NCI-H1694 (cell line): ENCODE results near the gene ARFGAP2.

Experiments
- DNase-seq: peaks from one replicate; lab custom pipeline; 2025; lab: John Stamatoyannopoulos, UW

The ARFGAP2 gene

DNA sequence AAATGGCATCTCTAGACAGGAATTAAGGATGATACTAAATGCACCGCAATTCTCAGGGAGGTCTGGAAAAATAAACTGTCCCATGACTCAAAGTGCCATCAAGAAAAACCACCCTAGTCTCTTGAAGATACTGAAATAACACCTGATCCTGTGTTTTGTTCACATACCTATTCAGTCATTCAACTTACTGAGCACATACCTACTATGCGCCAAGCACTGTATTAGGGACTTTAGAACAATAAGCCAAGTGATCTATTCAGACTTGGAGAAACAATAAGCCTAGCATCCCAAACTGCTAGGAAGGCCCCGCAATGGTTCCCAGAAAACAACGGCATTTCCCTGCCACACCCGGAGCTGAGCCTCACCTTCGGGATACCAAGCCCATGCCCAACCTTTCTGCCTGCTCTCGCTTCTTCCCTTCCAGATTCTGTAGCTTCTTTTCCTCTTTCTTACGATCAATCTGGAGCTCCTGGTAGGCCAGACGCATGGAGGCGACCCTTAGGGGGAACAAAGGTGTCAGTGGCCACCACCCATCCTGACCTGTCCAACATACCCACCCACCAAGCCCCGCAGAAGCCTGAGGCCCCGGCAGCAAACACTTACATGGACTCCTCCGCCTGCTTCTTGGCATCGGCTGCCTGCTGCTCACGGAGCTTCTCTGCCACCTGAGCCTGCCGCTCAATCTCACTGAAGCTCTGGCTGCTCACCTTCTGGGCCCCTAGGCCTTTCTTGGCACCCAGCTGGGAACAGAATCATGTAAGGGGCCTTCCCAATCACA, 5.4 kb downstream of the ARFGAP2 start:
- DNase-seq: no peak

DNA sequence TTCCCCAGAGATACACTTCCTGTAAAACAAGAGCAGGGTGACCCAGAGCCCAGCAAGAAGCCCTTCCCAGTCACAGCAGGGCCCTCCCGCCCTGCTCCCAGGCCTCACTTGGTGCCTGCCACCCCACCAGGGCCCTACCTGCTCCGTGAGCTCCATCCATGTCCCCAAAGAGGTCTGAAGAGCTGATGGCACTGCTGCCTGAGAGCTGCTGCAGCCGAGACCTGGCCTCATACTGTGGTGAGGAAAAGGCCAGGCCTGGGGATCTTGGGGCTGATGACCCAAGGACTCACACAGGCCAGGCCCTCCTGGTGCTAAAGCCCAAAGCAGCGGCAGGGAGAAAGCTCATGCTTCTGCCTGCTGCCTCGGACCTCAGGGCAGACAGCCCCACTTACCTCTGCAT, 10.3 kb downstream of the ARFGAP2 start:
- no peak for DNase-seq

DNA sequence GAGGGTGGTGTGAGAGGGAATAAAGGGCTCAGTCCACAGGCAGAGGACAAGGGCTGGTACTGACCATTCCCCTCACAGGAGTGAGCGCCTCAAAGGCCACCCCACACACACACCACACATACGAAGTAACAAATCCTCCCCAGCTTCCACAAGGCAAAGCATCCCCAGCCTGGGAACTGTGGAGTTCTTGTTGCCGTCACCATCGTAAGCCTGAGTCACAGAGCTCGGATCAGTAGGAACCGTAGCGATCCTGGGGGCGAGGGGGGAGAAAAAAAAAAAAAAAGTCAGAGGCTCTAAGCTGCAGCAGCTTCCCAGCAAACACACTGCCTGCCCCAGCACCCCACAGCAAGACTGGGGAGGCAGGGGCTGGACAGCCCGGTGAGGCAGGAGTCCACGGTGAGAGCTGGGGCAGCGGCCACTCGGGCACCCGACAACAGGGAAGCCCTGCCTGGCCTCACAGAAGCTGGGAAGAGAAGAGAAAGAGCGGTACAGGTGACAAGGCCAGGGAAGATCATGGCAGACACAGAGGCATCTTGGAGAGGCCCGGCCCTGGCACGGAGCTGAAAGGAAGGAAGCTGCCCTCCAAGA, 11.3 kb downstream of the ARFGAP2 start:
- no peak for DNase-seq

DNA sequence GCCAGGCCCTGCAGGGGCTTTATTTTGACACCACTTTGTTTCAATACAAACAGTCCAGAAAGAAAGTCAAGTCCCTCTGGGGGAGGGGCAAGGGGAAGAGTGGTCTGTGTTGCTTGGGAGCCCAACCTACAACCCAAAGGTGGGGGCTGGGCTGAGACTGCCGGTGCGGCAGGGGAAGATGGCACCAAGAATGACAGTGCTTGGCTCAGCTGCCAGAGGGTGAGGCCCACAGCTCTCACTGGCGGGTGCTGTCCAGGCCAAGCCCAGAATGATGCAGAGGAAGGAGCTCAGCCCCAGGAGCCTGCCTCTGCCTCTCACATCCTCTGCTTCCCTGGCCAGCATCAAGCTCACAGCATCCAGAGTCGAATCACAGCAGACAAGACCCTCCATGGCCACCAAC, 12.4 kb downstream of the ARFGAP2 start:
- no peak for DNase-seq

DNA sequence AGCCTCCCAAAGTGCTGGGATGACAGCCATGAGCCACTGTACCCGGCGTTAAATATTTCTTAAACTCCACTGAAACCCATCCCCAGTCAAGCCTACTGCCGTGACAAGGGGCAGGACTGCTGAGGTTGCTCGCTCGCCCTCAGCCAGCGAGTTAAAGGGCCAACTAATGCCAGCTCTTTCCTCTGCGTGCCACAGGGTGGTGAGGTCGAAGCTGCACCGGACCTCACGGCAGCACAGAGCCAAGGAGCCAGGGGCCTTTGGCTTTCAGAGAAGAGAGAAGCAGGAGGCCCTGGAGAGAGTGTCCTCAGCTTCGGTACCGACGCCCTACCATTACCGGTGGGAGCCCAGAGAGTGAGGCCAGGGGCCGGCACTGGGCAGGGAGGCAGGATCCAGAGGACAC, 12.8 kb downstream of the ARFGAP2 start:
- DNase-seq: no peak

DNA sequence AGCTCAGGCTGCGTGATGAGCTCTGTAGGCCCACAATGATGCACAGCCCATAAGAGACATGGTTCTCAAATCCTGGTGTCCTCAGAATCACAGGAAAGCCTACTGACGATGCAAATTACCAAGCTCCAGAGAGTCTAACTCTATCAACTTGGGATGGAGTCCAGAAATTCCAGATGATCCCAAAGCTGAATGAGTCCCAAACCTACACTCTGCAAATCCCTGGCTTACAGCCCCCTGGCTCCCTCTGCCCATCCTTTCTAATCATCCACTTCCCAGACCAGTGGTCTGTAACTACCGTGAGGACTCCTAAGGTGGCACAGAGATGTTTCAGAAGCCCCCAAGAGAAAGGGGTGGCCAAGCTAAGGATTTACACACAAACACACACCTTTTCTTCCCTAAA, 13.5 kb downstream of the ARFGAP2 start:
- DNase-seq: no peak

DNA sequence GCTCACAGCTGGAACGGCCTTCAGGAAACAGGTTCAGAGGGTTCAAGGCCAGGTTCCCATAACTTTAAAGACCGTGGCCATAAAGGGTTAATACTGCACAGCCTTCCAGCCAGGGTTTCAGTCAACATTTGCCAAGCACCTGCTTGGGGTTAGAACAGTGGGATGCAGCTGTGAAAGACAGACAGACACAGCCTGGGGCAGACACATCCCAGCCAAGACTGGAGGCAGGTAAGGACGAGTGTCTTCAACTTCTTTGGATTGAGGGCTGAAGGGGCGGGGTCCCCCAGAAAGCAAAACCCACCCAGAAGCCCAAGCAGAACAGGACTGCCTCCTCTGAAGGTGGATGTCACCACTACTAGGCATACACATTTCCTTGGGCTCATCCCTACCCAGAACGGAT, 14.3 kb downstream of the ARFGAP2 start:
- no peak for DNase-seq

DNA sequence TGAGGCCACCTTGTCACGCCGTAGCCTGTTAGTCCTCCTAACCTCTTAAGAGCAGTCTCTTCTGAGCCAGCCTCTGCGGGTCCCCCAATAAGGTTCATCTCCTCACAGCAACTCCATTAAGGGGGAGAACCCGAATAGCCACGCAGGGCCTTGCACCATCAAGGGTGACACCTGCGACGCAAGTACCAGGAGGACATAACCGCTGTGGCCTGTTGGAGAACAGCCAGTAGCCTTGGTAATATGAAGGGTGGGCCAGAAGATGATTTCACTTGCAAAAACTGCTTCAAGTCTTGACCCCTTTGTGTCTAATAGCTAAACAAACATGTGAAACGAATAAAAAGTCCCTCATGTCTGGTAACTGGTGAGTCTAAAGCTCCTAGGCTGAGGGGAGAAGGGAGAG, 14.8 kb downstream of the ARFGAP2 start:
- no peak for DNase-seq

DNA sequence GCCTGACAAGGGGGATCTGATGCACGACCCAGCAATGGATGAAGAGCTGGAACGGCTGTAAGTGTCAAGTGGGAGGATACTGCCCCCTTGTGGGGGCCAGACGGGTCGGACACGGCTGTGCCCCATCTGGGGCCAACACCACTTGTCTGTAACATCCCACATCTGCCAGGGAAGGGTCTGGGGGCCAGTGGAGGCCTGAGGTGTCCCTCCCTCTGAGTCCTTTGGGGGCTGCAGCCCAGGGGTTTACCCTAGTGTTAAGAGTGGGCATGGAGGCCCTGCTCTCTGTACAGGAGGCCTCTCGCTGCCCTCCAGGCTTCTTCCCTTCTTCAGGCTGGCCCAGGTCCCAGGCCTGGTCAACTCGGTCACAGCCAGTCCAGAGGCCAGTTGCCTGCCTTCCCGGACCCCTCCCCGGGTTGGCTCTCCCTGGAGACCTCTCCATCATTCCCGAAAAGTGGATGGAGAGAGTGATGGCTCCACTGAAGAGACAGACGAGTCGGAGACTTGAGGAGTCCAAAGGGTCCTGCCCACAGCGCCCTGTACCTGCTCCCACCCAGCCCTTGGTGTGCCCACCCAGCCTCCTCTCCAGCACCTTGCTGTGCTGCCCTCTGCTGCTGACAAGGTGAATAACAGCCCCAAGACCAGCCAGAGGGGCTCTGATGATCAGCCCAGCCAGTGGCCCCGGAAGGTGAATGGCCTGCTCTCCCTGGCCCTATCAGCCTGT, 15.4 kb downstream of the ARFGAP2 start:
- DNase-seq: peak; percentile 19

DNA sequence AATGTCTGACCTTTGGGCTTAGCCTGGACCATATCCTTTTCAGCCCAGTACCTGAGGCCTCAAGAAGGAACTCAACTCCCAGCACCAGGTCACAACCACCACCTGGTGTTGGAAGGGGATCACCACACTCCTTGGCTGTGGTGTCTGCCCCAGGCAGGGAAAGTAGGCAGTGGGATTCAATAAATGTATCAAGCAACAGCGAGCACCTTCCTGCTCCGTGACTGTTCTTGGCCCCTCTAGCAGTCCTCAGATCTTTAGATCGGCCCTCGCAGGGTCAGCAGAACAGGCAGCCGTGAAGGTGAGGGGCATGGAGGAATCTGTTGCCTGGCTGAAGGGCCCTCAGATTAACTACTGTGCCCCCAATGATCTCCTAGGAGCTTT, 15.9 kb downstream of the ARFGAP2 start:
- no peak for DNase-seq

DNA sequence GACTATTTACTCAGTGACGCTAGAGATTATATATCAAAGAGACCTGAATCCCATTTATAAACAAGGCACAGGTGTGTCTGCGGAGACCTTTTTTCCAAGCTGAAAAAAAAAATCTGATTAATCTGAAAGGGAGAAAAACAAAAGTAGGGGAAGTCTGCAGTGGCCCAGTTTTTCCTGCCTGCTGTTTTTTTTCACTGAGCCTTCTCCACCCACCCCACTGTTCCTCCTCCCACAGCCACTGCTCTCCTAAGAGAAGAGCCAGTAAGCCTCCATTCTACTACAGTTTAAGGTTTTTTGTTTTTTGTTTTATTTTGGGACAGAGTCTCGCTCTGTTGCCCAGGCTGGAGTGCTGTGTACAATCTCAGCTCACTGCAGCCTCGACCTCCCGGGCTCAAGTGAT, 18.4 kb downstream of the ARFGAP2 start:
- DNase-seq: no peak

DNA sequence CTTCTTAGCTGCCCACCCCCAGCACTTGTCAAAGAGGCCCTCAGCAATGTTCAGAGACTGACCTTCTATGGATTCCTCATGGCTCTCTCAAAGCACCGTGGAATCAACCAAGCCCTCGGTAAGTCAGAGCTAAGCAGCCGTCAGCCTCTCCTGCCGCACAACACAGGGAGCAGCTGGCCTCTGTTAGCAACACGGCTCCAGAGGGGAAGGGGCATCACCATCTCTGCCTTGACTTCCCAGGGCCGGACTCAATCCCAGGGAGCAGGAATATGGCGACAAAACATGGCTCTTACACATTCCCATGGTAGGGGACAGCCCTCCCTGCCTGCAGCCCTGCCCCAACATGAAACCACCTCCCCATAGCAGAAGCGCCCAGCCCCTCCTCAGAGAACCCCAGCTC, 18.9 kb downstream of the ARFGAP2 start:
- no peak for DNase-seq

DNA sequence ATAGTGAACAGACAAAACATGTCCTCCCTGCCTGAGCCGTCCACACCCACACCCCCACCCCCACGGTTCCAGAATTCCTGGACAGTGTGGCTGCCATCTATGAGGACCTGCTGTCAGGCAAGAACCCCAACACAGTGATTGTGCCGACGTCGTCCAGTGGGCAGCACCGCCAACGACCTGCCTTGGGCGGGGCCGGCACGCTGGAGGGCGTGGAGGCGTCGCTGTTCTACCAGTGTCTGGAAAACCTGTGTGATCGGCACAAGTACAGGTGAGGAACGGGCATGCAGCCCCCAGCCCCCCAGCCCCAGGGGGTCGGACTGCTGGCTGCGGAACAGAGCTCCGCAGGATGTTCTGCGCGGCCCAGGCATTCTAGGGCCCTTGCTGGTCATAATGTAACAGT, 19.7 kb downstream of the ARFGAP2 start:
- no peak for DNase-seq

DNA sequence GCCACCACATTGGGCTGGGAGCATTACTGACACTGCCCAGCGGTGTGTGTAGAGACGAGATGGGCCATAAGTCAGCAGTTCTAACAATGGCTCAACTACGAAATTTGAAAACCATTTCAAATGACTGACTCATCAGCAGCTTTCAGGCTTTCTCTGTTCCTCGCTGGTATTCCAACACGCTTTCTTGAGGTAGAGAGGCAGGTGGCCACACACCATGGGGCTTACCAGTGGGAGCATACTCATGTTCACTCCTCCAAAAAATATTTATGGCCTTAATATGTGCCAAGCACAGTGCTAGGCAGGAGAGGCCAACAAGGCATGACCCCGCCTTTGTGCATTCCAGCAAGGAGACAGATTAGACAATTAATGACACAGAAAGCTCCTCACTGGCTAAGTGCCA, 20.3 kb downstream of the ARFGAP2 start:
- no peak for DNase-seq

DNA sequence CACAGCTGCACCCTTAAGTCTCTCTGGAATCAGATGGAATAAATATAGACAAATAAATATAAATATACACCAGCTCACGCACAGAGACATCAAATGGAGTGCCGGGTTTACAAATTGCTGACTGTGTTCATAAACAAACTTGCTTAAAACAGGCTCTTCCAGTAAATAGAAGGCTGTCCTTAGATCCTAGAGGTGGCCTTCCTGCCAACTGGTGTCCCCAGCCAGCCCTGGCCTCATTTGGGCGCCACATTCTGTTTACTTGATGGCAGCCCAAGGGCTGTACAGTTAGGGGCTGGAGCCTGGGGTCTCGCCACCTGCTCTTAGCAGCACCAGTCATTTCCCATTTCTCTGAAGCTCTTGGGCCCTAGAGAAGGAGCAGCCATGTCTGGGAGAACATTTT, 20.8 kb downstream of the ARFGAP2 start:
- no peak for DNase-seq

DNA sequence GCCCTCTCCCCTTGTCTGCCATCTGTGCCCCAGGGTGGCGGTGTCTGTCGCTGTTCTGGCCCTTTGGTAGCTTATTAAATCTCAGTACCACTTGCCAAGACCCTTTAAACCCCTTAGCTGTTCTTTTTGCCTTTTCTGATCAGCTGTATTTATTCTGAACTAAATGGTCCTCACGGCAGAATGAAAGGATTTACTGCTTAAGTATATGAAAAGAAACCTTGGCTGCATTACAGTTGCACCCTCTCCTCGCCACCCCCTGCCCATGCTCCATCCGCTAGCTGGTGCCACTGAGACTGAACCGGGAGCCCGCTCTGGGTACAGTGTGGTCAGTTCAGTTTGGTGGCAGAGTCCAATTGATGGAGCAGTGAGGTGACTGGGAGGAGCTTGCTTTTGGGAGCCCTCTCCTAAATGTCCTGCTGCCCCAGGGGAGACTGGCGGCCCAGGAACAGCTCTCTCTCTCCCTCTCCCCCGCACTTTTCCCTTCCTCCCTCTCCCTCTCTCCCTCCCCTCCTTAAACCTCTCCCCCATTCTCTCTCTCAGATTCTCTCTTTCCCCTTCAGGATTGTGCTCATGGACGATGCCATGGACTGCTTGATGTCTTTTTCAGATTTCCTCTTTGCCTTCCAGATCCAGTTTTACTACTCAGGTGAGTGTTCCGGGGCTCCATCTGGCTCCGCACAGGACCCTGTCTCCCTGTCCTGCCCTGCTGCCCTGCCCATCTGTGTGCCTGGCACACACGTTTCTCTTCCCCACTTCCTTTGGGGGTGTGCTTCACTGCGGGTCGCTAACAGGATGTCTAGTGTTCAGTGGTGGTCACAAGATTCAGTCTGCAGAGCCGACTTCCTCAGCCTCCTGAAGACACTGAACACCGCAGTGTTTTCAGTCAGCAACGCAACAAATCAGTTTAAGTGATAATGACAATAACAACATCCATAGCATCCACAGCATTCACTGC, 21.8 kb downstream of the ARFGAP2 start:
- no peak for DNase-seq

DNA sequence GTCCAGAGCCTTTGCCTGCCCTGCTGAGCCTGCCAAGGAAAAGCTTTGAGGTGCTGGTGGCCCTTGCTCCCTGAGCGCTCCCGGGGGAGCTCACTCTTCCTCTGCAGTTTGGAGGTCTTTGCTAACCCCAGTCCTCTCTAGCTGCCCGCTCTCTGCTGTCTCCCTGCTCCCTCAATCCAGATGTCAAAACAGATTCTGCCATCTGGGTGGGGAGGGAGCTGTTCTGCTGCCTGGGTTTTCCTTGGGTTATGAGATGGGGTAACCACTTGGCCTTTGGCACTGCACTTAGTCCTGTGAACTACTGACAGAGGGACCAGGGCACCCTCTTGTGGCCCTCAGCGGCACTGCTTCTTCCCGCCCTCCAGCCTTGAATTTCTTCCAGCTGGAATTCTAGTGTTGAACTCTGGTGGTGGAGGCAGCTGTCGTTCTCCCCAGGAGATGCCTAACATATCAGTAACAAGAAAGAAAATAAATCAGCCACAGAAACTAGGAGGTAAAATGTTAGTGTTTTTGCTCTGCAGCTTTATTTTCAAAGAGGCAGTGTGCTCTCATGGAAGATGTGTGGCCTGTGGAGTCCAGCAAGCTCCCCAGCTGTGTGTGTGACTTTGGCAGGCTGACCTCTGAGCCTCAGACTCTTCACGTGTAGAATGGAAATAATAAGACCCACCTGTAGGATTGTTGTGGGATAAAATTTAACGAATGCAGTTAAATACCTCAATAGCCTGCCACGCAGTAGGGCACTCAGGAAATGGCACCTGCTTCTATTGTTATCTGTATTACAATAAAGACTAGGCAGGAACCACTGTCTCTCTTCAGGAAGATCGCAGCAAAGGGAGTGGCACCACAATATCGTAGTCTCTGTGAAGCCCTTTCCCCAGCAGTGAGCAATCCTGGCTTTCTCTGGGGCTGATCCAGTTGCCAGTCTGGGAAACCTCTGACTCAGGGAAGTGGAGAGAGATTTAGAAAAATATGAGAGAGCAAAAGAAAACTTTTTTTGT, 23.4 kb downstream of the ARFGAP2 start:
- peak; percentile 84 for DNase-seq

DNA sequence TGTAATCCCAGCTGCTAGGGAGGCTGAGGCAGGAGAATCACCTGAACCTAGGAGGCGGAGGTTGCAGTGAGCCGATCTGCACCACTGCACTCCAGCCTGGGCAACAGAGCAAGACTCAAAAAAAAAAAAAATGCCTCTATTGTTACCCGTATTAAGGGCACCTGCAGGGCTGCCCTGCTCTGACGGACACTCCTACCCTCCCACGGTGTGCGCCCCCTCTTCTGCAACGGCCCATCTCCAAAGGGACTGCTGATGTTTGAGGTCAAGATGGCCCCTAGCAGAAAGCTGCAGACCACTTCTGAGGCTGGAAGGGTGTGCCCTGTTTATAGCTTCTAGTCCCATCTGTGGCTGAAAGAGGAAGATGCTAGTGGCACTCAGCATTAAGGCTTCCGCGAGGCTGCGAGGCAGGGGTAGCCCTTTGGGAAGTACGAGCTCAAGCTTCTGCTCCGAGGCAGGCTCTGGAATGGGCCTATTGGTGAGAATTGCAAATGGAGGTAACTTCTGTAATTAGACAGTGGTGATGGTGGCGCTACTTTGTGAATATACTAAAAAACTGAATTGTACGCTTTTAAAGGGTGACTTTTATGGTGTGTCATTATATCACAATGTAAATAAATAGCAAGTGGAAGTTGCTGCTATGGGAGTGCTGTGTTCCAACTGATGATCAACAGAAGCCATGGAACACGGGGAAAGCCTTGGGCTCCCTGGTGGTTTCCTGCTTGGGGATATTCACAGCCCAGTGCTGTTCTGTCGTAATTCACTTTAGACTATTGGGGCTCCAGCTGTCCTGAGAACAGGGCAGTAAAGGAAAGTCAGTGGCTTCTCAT, 24.3 kb downstream of the ARFGAP2 start:
- no peak for DNase-seq

DNA sequence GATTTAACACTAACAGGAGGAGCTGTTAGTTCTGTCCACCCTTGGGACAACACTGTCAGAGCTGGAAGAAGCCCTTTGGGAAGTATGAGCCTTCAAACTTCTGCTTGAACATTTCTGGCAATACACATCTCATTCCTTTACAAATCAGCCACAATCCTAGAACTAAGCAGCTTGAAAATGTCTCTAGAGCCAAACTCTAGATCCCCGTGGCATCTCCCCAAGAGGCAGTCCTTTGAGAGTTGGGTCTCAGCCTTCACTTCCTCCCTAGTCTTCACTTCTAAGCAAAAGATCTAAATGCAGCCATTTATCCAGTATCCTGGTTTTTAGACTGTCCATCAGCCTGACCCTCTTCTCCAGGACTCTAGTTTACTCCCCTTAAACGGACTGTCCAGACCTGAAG, 26.9 kb downstream of the ARFGAP2 start:
- no peak for DNase-seq

DNA sequence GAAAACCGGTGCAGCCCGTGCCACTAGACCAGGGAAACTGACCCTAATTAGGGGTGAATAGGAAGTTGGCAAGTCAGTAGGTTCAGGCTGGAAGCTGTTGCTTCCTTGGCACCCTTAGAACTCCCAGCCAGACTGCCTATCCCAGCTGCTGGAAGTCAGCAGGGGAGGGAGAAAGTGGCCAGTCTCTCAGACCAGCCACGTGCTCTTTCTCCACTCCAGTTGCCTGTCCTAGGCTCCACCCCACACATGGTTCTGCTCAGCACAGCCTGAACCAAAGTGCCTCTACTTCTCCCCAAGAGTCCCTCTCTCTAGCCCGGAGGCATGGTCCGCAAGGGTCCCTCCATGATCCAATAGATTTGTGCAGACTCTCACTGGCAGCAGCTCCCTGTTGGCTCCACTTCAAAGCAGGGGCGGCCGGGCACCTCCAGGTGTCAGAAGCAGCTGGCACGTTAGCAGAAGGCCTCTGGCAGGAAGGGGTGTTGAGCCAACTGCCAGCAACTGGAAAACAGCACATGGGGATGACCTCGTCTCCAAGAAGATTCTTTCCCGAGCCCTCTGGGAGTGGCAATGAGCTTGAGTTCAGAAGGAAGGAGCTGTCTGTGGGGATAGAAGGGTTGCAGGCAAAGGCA, 27.7 kb downstream of the ARFGAP2 start:
- peak; percentile 9 for DNase-seq
